NCI-H2029 (cell line): Measurements from ENCODE around the gene KRTDAP.
A peak's percentile ranks its signal among the peaks of the same experiment; 100 is the strongest.

Source experiments
- DNase-seq: peaks from one replicate; lab custom pipeline; 2025; lab: John Stamatoyannopoulos, UW

KRTDAP gene

GRCh38 chr19:35451338-35452096 lies 38.7 kb downstream of the KRTDAP start:
- no peak for DNase-seq

DNA sequence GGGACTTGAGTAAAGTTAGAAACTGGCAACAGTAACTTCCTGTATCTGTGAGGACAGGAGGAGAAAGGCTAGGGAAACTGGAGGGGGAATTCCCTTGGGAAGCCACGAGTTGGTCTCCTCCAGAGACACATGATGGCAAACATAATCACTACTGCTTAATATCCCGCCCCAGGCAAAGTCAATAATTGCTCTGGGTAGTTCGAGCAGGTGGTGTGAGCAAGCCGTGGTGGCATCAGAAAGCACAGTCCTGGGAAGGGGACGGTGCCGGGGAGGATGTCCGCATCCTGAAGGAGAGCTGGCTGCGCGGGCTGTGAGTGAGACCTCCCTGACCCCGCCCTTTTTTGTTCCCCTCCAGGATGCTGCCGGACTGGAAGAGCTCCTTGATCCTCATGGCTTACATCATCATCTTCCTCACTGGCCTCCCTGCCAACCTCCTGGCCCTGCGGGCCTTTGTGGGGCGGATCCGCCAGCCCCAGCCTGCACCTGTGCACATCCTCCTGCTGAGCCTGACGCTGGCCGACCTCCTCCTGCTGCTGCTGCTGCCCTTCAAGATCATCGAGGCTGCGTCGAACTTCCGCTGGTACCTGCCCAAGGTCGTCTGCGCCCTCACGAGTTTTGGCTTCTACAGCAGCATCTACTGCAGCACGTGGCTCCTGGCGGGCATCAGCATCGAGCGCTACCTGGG lies 40.8 kb downstream of the KRTDAP start:
- peak; percentile 46 for DNase-seq

- DNase-seq, result no peak
These were observed 42.4 kb downstream of the KRTDAP start, which contains the start of gene FFAR2 for GRCh38 chr19:35447606-35448469. Gene FFAR2 (plus strand): TSS chr19:35448257. CDS start chr19:35449715, 1,458 bp downstream.

DNA sequence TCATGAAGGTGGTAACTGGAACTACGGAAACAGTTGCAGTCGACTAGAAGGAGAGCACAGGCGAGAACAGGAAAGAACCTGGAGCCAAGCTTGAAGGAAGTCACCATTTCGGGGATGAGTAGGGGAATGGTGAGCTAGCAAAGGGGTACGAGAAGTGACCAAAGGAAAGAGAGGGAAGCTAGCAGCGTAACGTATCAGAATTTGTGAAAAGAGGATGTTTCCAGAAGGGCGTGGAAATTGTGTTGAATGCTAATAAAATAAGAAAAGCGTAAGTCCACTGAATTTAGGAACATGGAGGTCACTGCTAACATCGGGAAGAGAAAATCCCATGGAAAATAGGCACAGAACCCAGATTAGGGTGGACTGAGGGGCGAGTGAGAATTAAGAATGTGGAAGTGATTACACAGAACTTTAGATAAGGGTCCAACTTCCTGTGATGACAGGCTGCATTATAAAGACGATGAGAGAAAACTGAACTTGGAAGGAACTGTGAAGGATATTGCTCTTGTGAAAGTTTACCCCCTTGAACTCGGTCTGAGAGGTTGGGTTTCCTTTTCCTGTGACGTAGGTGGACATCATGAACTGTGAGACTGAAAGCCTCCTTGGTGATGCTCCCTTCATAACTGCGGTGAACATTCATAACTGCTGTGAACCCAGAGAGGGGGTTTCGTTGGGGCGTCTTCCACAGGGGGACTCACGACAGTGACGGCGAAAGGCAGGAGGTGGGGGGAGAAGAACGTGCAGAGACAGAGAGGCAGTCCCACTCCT lies 44.3 kb downstream of the KRTDAP start:
- DNase-seq, result no peak

GRCh38 chr19:35444735-35445134 lies 45.5 kb downstream of the KRTDAP start:
- DNase-seq, result no peak

- no peak for DNase-seq
These were observed 48.2 kb downstream of the KRTDAP start for GRCh38 chr19:35442091-35442490.

GRCh38 chr19:35439921-35440320 lies 50.3 kb downstream of the KRTDAP start:
- no peak for DNase-seq

- no peak for DNase-seq
These were observed 51.7 kb downstream of the KRTDAP start for GRCh38 chr19:35438527-35438926.

GRCh38 chr19:35438096-35438495 lies 52.2 kb downstream of the KRTDAP start:
- DNase-seq, result no peak

- DNase-seq, result no peak
These were observed 52.8 kb downstream of the KRTDAP start for GRCh38 chr19:35437406-35437951.
